HG02884 (cell line): ENCODE measurements around the gene SEC23IP.
"Not testable (repeated sequence)": the region's sequence is repeated elsewhere in the genome, so short reads cannot be mapped to it uniquely, and the experiment has no call there.

Experiments
- ATAC-seq: cut with Tn5 transposase; IDR thresholded peaks from one replicate; pipeline ENCODE4 v1.9.1; 2021; ENCODE audit warnings: mild to moderate bottlenecking, moderate library complexity; ENCODE audit not compliant: unreplicated experiment

Gene SEC23IP

GRCh38 chr10:119892188-119893065 lies at the start of gene SEC23IP:
Gene SEC23IP (plus strand): TSS chr10:119892730. CDS start chr10:119892783, 53 bp downstream.
- peak; percentile 99 for ATAC-seq

GRCh38 chr10:119845656-119846055 lies 46.9 kb upstream of the SEC23IP start:
- no peak for ATAC-seq

GRCh38 chr10:119849031-119849789 lies 43.3 kb upstream of the SEC23IP start:
- ATAC-seq = no peak

- ATAC-seq = no peak
Measured at GRCh38 chr10:119849944-119850343, 42.6 kb upstream of the SEC23IP start.

- ATAC-seq = no peak
Measured at GRCh38 chr10:119852277-119852676, 40.3 kb upstream of the SEC23IP start.

GRCh38 chr10:119852822-119853221 lies 39.7 kb upstream of the SEC23IP start:
- ATAC-seq = no peak

GRCh38 chr10:119853574-119853973 lies 39.0 kb upstream of the SEC23IP start:
- ATAC-seq = no peak

- ATAC-seq = no peak
Measured at GRCh38 chr10:119858063-119858462, 34.5 kb upstream of the SEC23IP start.

- no peak for ATAC-seq
Measured at GRCh38 chr10:119859420-119860258, 32.9 kb upstream of the SEC23IP start.

GRCh38 chr10:119860866-119861607 lies 31.5 kb upstream of the SEC23IP start:
- ATAC-seq = no peak

GRCh38 chr10:119862524-119862923 lies 30.0 kb upstream of the SEC23IP start:
- no peak for ATAC-seq

GRCh38 chr10:119863951-119864565 lies 28.5 kb upstream of the SEC23IP start:
- ATAC-seq = no peak

- no peak for ATAC-seq
Measured at GRCh38 chr10:119865699-119866240, 26.8 kb upstream of the SEC23IP start.

- no peak for ATAC-seq
Measured at GRCh38 chr10:119867317-119867716, 25.2 kb upstream of the SEC23IP start.

- ATAC-seq = not testable (repeated sequence)
Measured at GRCh38 chr10:119869398-119869797, 23.1 kb upstream of the SEC23IP start.

- peak; percentile 41 for ATAC-seq
Measured at GRCh38 chr10:119871881-119872609, 20.5 kb upstream of the SEC23IP start.

GRCh38 chr10:119872610-119872859 lies 20.0 kb upstream of the SEC23IP start, which contains the start of gene MCMBP:
Gene MCMBP (minus strand): TSS chr10:119872843. CDS start chr10:119872584, 259 bp downstream.
- ATAC-seq = no peak

GRCh38 chr10:119872860-119873681 lies 19.5 kb upstream of the SEC23IP start:
- ATAC-seq = peak; percentile 85
